Keratinocyte (primary cell): ENCODE results near the gene RUNX1.

Source experiments
- EZH2 ChIP-seq: IDR thresholded peaks from one replicate; pipeline ENCODE4 v1.6.1; 2012; ENCODE audit warnings: inconsistent platforms, mild to moderate bottlenecking, low read length, moderate library complexity
- TF ChIP-seq, protein P1 (sequence below), 3 experiments: IDR thresholded peaks in 1 of 3; conservative IDR thresholded peaks in 1 of 3; optimal IDR thresholded peaks in 1 of 3; 2 replicates in 2 of 3; 3 replicates in 1 of 3; pipeline versions ENCODE3 to v1.5.1; 2011; ENCODE audit warnings: low read length in 3 of 3, mild to moderate bottlenecking in 3 of 3, moderate library complexity in 2 of 3, control low read depth in 1 of 3, inconsistent platforms in 1 of 3; ENCODE audit not compliant: insufficient read depth in 2 of 3; ENCODE audit errors: extremely low read depth in 1 of 3

DNA sequence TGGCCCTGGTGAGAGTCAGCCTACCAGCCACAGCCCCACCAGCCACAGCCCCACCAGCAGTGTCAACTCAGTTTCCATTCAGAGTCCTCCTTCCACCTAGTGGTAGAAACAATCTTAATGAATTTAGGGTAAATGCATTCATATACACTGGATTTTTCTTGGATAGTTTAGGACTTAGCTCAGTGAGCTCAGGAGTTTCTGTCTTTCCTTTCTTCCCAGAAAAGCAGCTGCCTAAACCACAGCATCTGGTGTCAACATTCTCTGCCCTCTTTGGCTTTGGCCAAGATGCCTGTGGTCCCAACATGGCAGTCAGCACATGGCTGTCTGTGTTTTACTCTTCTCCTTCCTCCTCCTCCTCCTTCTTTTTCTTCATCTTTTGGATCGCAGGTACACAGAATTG, 286.3 kb downstream of the RUNX1 start:
- TF ChIP-seq, protein P1, sequence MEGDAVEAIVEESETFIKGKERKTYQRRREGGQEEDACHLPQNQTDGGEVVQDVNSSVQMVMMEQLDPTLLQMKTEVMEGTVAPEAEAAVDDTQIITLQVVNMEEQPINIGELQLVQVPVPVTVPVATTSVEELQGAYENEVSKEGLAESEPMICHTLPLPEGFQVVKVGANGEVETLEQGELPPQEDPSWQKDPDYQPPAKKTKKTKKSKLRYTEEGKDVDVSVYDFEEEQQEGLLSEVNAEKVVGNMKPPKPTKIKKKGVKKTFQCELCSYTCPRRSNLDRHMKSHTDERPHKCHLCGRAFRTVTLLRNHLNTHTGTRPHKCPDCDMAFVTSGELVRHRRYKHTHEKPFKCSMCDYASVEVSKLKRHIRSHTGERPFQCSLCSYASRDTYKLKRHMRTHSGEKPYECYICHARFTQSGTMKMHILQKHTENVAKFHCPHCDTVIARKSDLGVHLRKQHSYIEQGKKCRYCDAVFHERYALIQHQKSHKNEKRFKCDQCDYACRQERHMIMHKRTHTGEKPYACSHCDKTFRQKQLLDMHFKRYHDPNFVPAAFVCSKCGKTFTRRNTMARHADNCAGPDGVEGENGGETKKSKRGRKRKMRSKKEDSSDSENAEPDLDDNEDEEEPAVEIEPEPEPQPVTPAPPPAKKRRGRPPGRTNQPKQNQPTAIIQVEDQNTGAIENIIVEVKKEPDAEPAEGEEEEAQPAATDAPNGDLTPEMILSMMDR (optimal IDR thresholded peaks at IDR 0.05 in 1 of 3, IDR thresholded peaks at IDR 0.05 in 1 of 3, conservative IDR thresholded peaks at IDR 0.05 in 1 of 3; ENCODE audit: extremely low read depth in 1 of 3, insufficient read depth in 2 of 3, low read length in 3 of 3), result no peak
- TF ChIP-seq EZH2, result no peak
